A673 (cell line): ENCODE results near the gene PMP22. TPM values are rescaled to one million over a fixed set of nuclear protein-coding genes. Genes with fewer than 3 reads are reported as not detected.

Experiments
- BruUV-seq: library from RNA; stranded (reverse); fragments of 400-500 nt; replicated peaks from 2 replicates; lab custom pipeline; 2021; lab: Mats Ljungman, UMichigan
- CTCF ChIA-PET: fragments of 300-600 bp; sonication (Branson Sonifier 250); formaldehyde crosslinking; loops from one replicate; lab custom pipeline; 2022; ENCODE audit warnings: antibody characterized with exemption; lab: Charles Lee
- POLR2A ChIA-PET: fragments of 300-600 bp; sonication (Branson Sonifier 250); formaldehyde crosslinking; loops from one replicate; lab custom pipeline; 2022; ENCODE audit warnings: antibody characterized with exemption; ENCODE audit not compliant: low non-redundant PET; lab: Charles Lee
- DNase-seq: peaks from one replicate; pipeline ENCODE4 v3.0.0-alpha.2; 2015; ENCODE audit warnings: low spot score
- H3K27ac ChIP-seq: fragments of 200-600 bp; sonication (generic); 2 replicates; pipeline ENCODE4 v1.5.1; 2016; ENCODE audit warnings: mixed run types, low read depth, mild to moderate bottlenecking, mixed read lengths, antibody characterized with exemption, low read length; ENCODE audit not compliant: poor library complexity, severe bottlenecking
- H3K27me3 ChIP-seq: fragments of 200-600 bp; sonication (generic); replicated peaks from 2 replicates; pipeline ENCODE4 v1.6.1; 2017; ENCODE audit warnings: mixed run types, low read depth, mild to moderate bottlenecking, mixed read lengths, antibody characterized with exemption, low read length; ENCODE audit not compliant: insufficient read depth, poor library complexity
- H3K36me3 ChIP-seq: fragments of 200-600 bp; sonication (generic); 2 replicates; pipeline ENCODE4 v1.6.1; 2016; ENCODE audit warnings: mixed run types, mild to moderate bottlenecking, mixed read lengths, antibody characterized with exemption, low read length; ENCODE audit not compliant: insufficient read depth, poor library complexity, severe bottlenecking
- H3K4me1 ChIP-seq: fragments of 200-600 bp; sonication (generic); 2 replicates; pipeline ENCODE4 v1.6.1; 2017; ENCODE audit warnings: mixed run types, mild to moderate bottlenecking, mixed read lengths, antibody characterized with exemption, low read length; ENCODE audit not compliant: insufficient read depth, poor library complexity, severe bottlenecking
- H3K4me3 ChIP-seq: fragments of 200-600 bp; sonication (generic); 2 replicates; pipeline ENCODE4 v1.5.1; 2016; ENCODE audit warnings: low read depth, mixed run types, mild to moderate bottlenecking, mixed read lengths, low read length; ENCODE audit not compliant: poor library complexity, severe bottlenecking
- H3K9me3 ChIP-seq: fragments of 200-600 bp; sonication (generic); 2 replicates; pipeline ENCODE4 v1.6.1; 2016; ENCODE audit warnings: mixed run types, low read depth, mild to moderate bottlenecking, mixed read lengths, antibody characterized with exemption, low read length; ENCODE audit not compliant: poor library complexity, severe bottlenecking
- CTCF ChIP-seq: fragments of 300-800, 200-600 bp; sonication (generic); conservative IDR thresholded peaks from 2 replicates; pipeline ENCODE4 v1.5.1; 2017; ENCODE audit warnings: low read depth, mild to moderate bottlenecking, antibody characterized with exemption, low read length, moderate library complexity, mixed read lengths
- EZH2 ChIP-seq: fragments of 200-600 bp; sonication (generic); IDR thresholded peaks from 2 replicates; pipeline ENCODE4 v1.6.1; 2017; ENCODE audit warnings: borderline replicate concordance, low read depth, mild to moderate bottlenecking, mixed read lengths, antibody characterized with exemption, low read length; ENCODE audit not compliant: poor library complexity, severe bottlenecking
- intact Hi-C: fragments of 100-400 bp; cut with micrococcal nuclease; formaldehyde crosslinking; loops from one replicate; pipeline ENCODE4 v1.10.0; 2022; ENCODE audit not compliant: unreplicated experiment
- total RNA-seq: library from RNA; stranded (reverse); gene quantifications from 2 replicates; pipeline ENCODE4 v1.2.3, GENCODE V29; 2021

PMP22 gene
- total RNA-seq, 1 experiment from 2014 or later = not detected

- Histone ChIP-seq H3K36me3 (no peaks in the 10 kb centered on the region), H3K4me1 (no peaks in the 10 kb centered on the region), H3K27me3 (no peaks in the 10 kb centered on the region), H3K9me3 (no peaks in the 10 kb centered on the region), H3K27ac (no peak overlapping the region), H3K4me3 (no peak overlapping the region)
- ChIA-PET CTCF (no interaction called here), POLR2A (no interaction called here)
- TF ChIP-seq CTCF (no peak), EZH2 (no peak)
- no peak for DNase-seq
- no TSS peak for BruUV-seq
- intact Hi-C loops = no loop called here
Measured at GRCh38 chr17:15289285-15290183, 24.4 kb upstream of the PMP22 start.

- Histone ChIP-seq H3K4me3 (no peak overlapping the region), H3K4me1 (no peaks in the 10 kb centered on the region), H3K27me3 (no peaks in the 10 kb centered on the region), H3K27ac (no peak overlapping the region), H3K9me3 (no peaks in the 10 kb centered on the region), H3K36me3 (no peaks in the 10 kb centered on the region)
- DNase-seq = no peak
- POLR2A ChIA-PET = no interaction called here
- CTCF ChIA-PET = no interaction called here
- BruUV-seq = no TSS peak
- TF ChIP-seq CTCF = no peak
- TF ChIP-seq EZH2 = no peak
- intact Hi-C loops = no loop called here
Measured at GRCh38 chr17:15288859-15289258, 23.7 kb upstream of the PMP22 start.

- Histone ChIP-seq H3K4me1 (no peaks in the 10 kb centered on the region), H3K27me3 (no peaks in the 10 kb centered on the region), H3K4me3 (no peak overlapping the region), H3K36me3 (no peaks in the 10 kb centered on the region), H3K27ac (no peak overlapping the region), H3K9me3 (no peaks in the 10 kb centered on the region)
- CTCF ChIA-PET = no interaction called here
- no peak for DNase-seq
- intact Hi-C loops = no loop called here
- POLR2A ChIA-PET = no interaction called here
- no TSS peak for BruUV-seq
- TF ChIP-seq EZH2 (no peak), CTCF (no peak)
Measured at GRCh38 chr17:15287538-15288267, 22.6 kb upstream of the PMP22 start.
